PC-9 (cell line): ENCODE results near the gene DCLK3.

ENCODE experiments used
- EZH2 ChIP-seq: fragments of 200-600 bp; sonication (generic); IDR thresholded peaks from 2 replicates; pipeline ENCODE4 v1.8.0; 2017; ENCODE audit warnings: antibody characterized with exemption, low read depth
- TF ChIP-seq, protein P1 (sequence below): fragments of 200-600 bp; sonication (generic); conservative IDR thresholded peaks from 2 replicates; pipeline ENCODE4 v1.6.1; 2017; ENCODE audit warnings: mixed run types, antibody characterized with exemption, mild to moderate bottlenecking, moderate library complexity

DNA sequence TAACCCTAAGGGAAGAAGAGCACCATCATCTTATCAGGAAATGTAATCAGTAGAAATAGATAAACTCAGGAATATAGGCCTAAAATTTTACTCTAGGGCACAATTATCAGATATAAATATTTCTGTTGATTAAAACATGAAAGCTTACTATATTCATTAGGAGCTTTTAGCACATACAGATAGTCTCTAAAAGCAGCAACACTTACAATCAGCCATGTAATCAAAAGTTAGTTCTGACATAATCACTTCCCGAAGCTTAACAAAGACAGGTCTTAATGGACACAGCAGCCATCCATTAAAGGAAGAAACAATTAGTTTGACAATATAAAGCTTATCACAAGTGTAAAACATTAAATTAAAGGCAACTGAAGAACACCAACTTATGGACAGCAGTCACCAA, 30.6 kb downstream of the DCLK3 start:
- TF ChIP-seq, protein P1, sequence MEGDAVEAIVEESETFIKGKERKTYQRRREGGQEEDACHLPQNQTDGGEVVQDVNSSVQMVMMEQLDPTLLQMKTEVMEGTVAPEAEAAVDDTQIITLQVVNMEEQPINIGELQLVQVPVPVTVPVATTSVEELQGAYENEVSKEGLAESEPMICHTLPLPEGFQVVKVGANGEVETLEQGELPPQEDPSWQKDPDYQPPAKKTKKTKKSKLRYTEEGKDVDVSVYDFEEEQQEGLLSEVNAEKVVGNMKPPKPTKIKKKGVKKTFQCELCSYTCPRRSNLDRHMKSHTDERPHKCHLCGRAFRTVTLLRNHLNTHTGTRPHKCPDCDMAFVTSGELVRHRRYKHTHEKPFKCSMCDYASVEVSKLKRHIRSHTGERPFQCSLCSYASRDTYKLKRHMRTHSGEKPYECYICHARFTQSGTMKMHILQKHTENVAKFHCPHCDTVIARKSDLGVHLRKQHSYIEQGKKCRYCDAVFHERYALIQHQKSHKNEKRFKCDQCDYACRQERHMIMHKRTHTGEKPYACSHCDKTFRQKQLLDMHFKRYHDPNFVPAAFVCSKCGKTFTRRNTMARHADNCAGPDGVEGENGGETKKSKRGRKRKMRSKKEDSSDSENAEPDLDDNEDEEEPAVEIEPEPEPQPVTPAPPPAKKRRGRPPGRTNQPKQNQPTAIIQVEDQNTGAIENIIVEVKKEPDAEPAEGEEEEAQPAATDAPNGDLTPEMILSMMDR = no peak
- TF ChIP-seq EZH2 = no peak
